Gastrocnemius medialis (tissue), 4 donors: ENCODE measurements around the gene NFS1. TPM values are rescaled to one million over a fixed set of nuclear protein-coding genes. Genes with fewer than 3 reads are reported as not detected.

Experiments used
- ATAC-seq, 2 donors: fragments of 150-250 bp; one replicate each; pipeline ENCODE4 v1.9.1; 2016
- DNase-seq, 2 donors: peaks; one replicate each; pipeline ENCODE4 v3.0.0-alpha.2; 2019
- H3K27ac ChIP-seq, 4 donors: fragments of 200-600 bp; sonication (generic); 1 replicate in 1 of 4; 2 replicates in 3 of 4; pipeline ENCODE4 v1.5.1; 2016 to 2018; ENCODE audit warnings: mild to moderate bottlenecking in 2 of 4, moderate library complexity in 1 of 4
- H3K27me3 ChIP-seq, 3 donors: fragments of 200-600 bp; sonication (generic) in 2 of 3; 1 replicate in 1 of 3; 2 replicates in 2 of 3; pipeline versions ENCODE4 v1.5.1 to v1.6.0; 2016 to 2019; ENCODE audit warnings: mild to moderate bottlenecking in 1 of 3, moderate library complexity in 1 of 3
- H3K36me3 ChIP-seq, 2 donors: fragments of 200-600 bp; sonication (generic) in 1 of 2; one replicate each; pipeline ENCODE4 v1.5.1; 2017 to 2018
- H3K4me1 ChIP-seq, 2 donors: fragments of 200-600 bp; sonication (generic) in 1 of 2; one replicate each; pipeline ENCODE4 v1.5.1; 2016 to 2017; ENCODE audit warnings: mild to moderate bottlenecking in 2 of 2
- H3K4me3 ChIP-seq, 4 donors: fragments of 200-600 bp; sonication (generic) in 3 of 4; 1 replicate in 1 of 4; 2 replicates in 3 of 4; pipeline ENCODE4 v1.5.1; 2016 to 2019; ENCODE audit warnings: mild to moderate bottlenecking in 2 of 4
- H3K9me3 ChIP-seq, 3 donors: fragments of 200-600 bp; sonication (generic) in 2 of 3; 1 replicate in 1 of 3; 2 replicates in 2 of 3; pipeline ENCODE4 v1.5.1; 2016 to 2019
- CTCF ChIP-seq, 5 experiments: fragments of 450-650 bp in 3 of 5; fragments of 200-600 bp in 2 of 5; sonication (generic) in 2 of 5; IDR thresholded peaks in 4 of 5; conservative IDR thresholded peaks in 1 of 5; 1 replicate in 4 of 5; 2 replicates in 1 of 5; pipeline ENCODE4 v1.5.1; 2016 to 2019; ENCODE audit warnings: antibody characterized with exemption in 5 of 5, mild to moderate bottlenecking in 3 of 5, moderate library complexity in 3 of 5
- POLR2A ChIP-seq, 2 donors: fragments of 450-650 bp; IDR thresholded peaks; one replicate each; pipeline ENCODE4 v1.6.1; 2017; ENCODE audit warnings: antibody characterized with exemption in 2 of 2, mild to moderate bottlenecking in 2 of 2, moderate library complexity in 2 of 2
- in situ Hi-C, 4 donors: fragments of 200-750 bp; cut with MboI; loops; one replicate each; pipeline versions ENCODE4 v1.15.0 to v1.8.0; 2017; ENCODE audit warnings: low sequenced_read_pairs in 4 of 4
- intact Hi-C: fragments of 100-400 bp; cut with DNase I; formaldehyde crosslinking; loops from one replicate; pipeline ENCODE4 v1.15.1; 2023; ENCODE audit warnings: low total_unique reads
- total RNA-seq, 4 donors: library from RNA; depleted of rRNA; stranded (reverse); fragments of >200 nt; gene quantifications; one replicate each; pipeline versions ENCODE4 v1.1.0 to v1.2.3, GENCODE V29; 2016

NFS1 gene
- total RNA-seq, 4 donors from 2014 or later, result 31.5 to 85.8 (median 37.2) TPM

GRCh38 chr20:35681960-35682359 is 17.2 kb downstream of the NFS1 start:
- intact Hi-C loops, result no loop called here
- in situ Hi-C loops, result no loop called here
- Histone ChIP-seq H3K4me3 (no peak overlapping the region), H3K27me3 (no peaks in the 10 kb centered on the region), H3K9me3 (no peaks in the 10 kb centered on the region), H3K27ac (no peak overlapping the region), H3K4me1 (no peaks in the 10 kb centered on the region), H3K36me3 (peaks cover 0 to 43% of the 10 kb centered on the region in 2 donors)
- DNase-seq, result no peak
- no peak for TF ChIP-seq CTCF (IDR thresholded peaks at IDR 0.05 in 4 of 5, conservative IDR thresholded peaks at IDR 0.05 in 1 of 5)
- no peak for TF ChIP-seq POLR2A (IDR thresholded peaks at IDR 0.05)
- ATAC-seq, result no peak

- Histone ChIP-seq H3K36me3 (peaks cover 0 to 36% of the 10 kb centered on the region in 2 donors), H3K27me3 (no peaks in the 10 kb centered on the region), H3K4me1 (no peaks in the 10 kb centered on the region), H3K9me3 (no peaks in the 10 kb centered on the region), H3K4me3 (no peak overlapping the region), H3K27ac (no peak overlapping the region)
- in situ Hi-C loops, result no loop called here
- ATAC-seq, result no peak
- intact Hi-C loops, result no loop called here
- TF ChIP-seq POLR2A (IDR thresholded peaks at IDR 0.05), result no peak
- TF ChIP-seq CTCF (IDR thresholded peaks at IDR 0.05 in 4 of 5, conservative IDR thresholded peaks at IDR 0.05 in 1 of 5), result no peak
- DNase-seq, result no peak
Observed at GRCh38 chr20:35680452-35681183, 18.5 kb downstream of the NFS1 start.

DNA sequence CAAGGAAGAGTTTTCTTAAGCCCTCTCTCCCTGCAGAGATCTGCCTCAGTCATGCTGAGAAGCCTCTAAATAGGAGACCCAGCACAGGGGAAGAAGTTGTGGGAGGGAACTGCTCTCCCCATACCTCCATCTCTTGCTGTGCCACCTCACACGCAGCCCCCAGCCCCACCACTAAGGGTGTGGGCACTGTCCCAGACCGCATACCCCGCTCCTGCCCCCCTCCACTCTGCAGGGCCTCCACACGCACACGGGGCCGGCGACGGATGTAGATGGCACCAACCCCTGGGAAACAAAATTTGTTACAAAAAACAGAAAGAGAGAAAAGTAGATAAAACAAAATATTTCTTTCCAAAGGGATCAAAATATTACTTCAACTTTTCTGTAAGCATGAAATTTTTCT is 24.2 kb downstream of the NFS1 start:
- H3K27me3 ChIP-seq, result no peaks in the 10 kb centered on the region
- no peaks in the 10 kb centered on the region for H3K9me3 ChIP-seq
- DNase-seq, result no peak
- intact Hi-C loops, result no loop called here
- in situ Hi-C loops, result no loop called here
- H3K4me3 ChIP-seq, result no peak overlapping the region
- ATAC-seq, result no peak
- no peak for TF ChIP-seq CTCF (IDR thresholded peaks at IDR 0.05 in 4 of 5, conservative IDR thresholded peaks at IDR 0.05 in 1 of 5)
- no peak for TF ChIP-seq POLR2A (IDR thresholded peaks at IDR 0.05)
- H3K27ac ChIP-seq, result no peak overlapping the region
- peaks cover 0 to 70% of the 10 kb centered on the region in 2 donors for H3K36me3 ChIP-seq
- H3K4me1 ChIP-seq, result no peaks in the 10 kb centered on the region

- intact Hi-C loops (no loop called here), in situ Hi-C loops (no loop called here)
- Histone ChIP-seq H3K4me1 (no peaks in the 10 kb centered on the region), H3K27ac (no peak overlapping the region), H3K36me3 (peaks cover 0 to 73% of the 10 kb centered on the region in 2 donors), H3K4me3 (no peak overlapping the region), H3K27me3 (no peaks in the 10 kb centered on the region), H3K9me3 (no peaks in the 10 kb centered on the region)
- no peak for DNase-seq
- TF ChIP-seq POLR2A (IDR thresholded peaks at IDR 0.05), result no peak
- no peak for TF ChIP-seq CTCF (IDR thresholded peaks at IDR 0.05 in 4 of 5, conservative IDR thresholded peaks at IDR 0.05 in 1 of 5)
- no peak for ATAC-seq
Observed at GRCh38 chr20:35673884-35674283, 25.3 kb downstream of the NFS1 start.

DNA sequence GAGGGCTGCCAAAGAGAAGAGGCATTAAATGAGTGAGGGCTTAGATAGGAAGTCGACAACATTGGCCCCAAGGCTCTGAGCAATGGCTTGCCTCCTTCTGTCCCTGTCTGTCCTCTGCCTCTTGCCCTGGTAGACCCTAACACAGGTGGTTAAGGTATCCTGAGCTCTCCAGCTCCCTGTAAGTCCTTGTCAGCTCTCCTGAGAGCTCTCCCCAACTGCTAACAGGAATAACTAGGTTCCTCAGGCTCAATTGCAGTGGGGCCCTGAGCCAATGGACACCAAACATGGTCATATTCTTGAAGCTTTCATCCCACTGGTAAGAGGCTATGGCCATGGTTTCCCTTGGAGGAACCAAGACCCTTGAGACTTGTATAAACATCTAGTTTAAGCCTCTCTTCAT is 29.5 kb downstream of the NFS1 start:
- intact Hi-C loops, result no loop called here
- in situ Hi-C loops, result no loop called here
- Histone ChIP-seq H3K4me3 (no peak overlapping the region), H3K9me3 (no peaks in the 10 kb centered on the region), H3K4me1 (no peaks in the 10 kb centered on the region), H3K27ac (no peak overlapping the region), H3K27me3 (no peaks in the 10 kb centered on the region), H3K36me3 (peaks cover 0 to 62% of the 10 kb centered on the region in 2 donors)
- TF ChIP-seq CTCF (IDR thresholded peaks at IDR 0.05 in 4 of 5, conservative IDR thresholded peaks at IDR 0.05 in 1 of 5) (no peak), POLR2A (IDR thresholded peaks at IDR 0.05) (no peak)
- no peak for DNase-seq
- ATAC-seq, result no peak
